ENCODE data around the gene SFTA2. TPM values are rescaled to one million over a fixed set of nuclear protein-coding genes. Genes with fewer than 3 reads are reported as not detected.
"Not testable (repeated sequence)": the region's sequence is repeated elsewhere in the genome, so short reads cannot be mapped to it uniquely, and the experiment has no call there.

The SFTA2 gene
- total and polyA plus RNA-seq, 2 of the 8 experiments (the other 6 are each of a cell fraction or from before 2014, with no cell fraction given) = not detected

DNA sequence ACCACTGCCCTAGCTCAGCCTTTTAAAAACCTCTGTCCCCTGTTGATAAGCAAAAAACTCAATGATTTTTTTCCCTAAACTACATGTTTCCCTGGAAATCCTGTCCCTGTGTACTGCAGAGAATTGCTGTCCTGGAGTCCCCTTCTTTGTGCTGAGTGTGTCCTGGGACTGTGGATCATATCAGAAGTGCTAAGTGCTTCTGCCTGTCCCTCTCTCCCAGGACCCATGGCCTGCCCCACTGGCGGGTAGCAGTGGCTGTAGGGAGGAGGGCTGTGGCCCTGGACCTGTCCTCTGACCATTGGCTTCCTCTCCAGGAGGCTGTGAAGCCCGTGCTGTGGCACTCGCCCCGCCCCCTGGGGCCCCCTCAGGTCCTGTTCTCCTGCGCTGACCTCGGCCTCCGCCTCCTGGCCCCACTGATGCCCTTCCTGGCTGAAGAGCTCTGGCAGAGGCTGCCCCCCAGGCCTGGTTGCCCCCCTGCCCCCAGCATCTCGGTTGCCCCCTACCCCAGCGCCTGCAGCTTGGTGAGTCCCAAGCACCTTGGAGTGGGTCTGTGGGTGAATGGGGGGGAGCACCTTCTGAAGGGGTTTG lies 7.8 kb downstream of the SFTA2 start:
- not testable (repeated sequence) for H3K27ac ChIP-seq (ENCODE audit: low read depth, low read length); FAIRE-seq; H3K79me2 ChIP-seq (ENCODE audit: control insufficient read depth in 1 of 2, insufficient read depth in 2 of 2, low read length in 2 of 2); H3K4me2 ChIP-seq (ENCODE audit: insufficient read depth in 1 of 2, low read depth in 2 of 2, low read length in 2 of 2); H3K9me3 ChIP-seq (ENCODE audit: insufficient read depth in 2 of 2, low read depth in 1 of 2, low read length in 1 of 2); H3K9ac ChIP-seq (replicated peaks in 1 of 4; ENCODE audit: extremely low read depth in 1 of 4, low read depth in 3 of 4, low read length in 3 of 4); H3K14ac ChIP-seq (ENCODE audit: insufficient read length); H3K27me3 ChIP-seq (replicated peaks in 1 of 4; ENCODE audit: control insufficient read depth in 3 of 4, extremely low read depth in 1 of 4, insufficient read depth in 3 of 4, low read length in 3 of 4); H4K8ac ChIP-seq (ENCODE audit: extremely low read depth, insufficient read depth, low read length); H2BK120ac ChIP-seq (replicated peaks; ENCODE audit: low read depth, low read length); H3K18ac ChIP-seq (ENCODE audit: extremely low read depth, low read length); H3K4me3 ChIP-seq (ENCODE audit: extremely low read depth in 1 of 4, insufficient read depth in 2 of 4, low read depth in 3 of 4, low read length in 4 of 4); DNase-seq (ENCODE audit: low read depth in 1 of 2, low spot score in 2 of 2); H3K4me1 ChIP-seq (replicated peaks in 1 of 4; ENCODE audit: control insufficient read depth in 3 of 4, insufficient read depth in 4 of 4, low read length in 3 of 4); H2AFZ ChIP-seq (ENCODE audit: low read length); H3K56ac ChIP-seq (replicated peaks; ENCODE audit: insufficient read length, low read depth, low read length); H4K91ac ChIP-seq (replicated peaks; ENCODE audit: insufficient read length, low read length); H2BK12ac ChIP-seq (ENCODE audit: low read depth, low read length); H4K20me1 ChIP-seq (replicated peaks in 1 of 2; ENCODE audit: control insufficient read depth in 1 of 2, insufficient read depth in 2 of 2, low read length in 2 of 2); H3K4ac ChIP-seq (replicated peaks; ENCODE audit: insufficient read length, low read depth, low read length); H3K23ac ChIP-seq (ENCODE audit: insufficient read length); H4K5ac ChIP-seq (ENCODE audit: insufficient read length, low read depth, low read length); H3K23me2 ChIP-seq (ENCODE audit: low read depth, low read length); H2AK5ac ChIP-seq (ENCODE audit: low read depth, low read length); H2BK20ac ChIP-seq (ENCODE audit: low read length); H2BK15ac ChIP-seq (ENCODE audit: low read length); H2BK5ac ChIP-seq (ENCODE audit: low read depth, low read length); H3K79me1 ChIP-seq (ENCODE audit: low read depth, low read length)
- ChIA-PET POLR2A (ENCODE audit: partially characterized antibody) (interaction anchor here (1.1 to 3.6 kb wide), 5 partner anchors 8 to 20 kb away, joined by 3 to 22 read pairs (median 4); partner anchors contain the start of gene VARS2), CTCF (ENCODE audit: partially characterized antibody) (interaction anchor here (0.7 to 16.0 kb wide), 8 partner anchors 9 to 203 kb away, joined by 3 to 285 read pairs (median 4); partner anchors contain the start of genes MUCL3 and VARS2)
- 88% methylated on average over 4 of the region's 9 CpGs; no CpG with 5 or more reads in 1 of the 2 experiments for WGBS, 2 experiments (ENCODE audit: extremely low coverage in 1 of 2, insufficient coverage in 1 of 2, insufficient read length in 1 of 2, insufficient replicate concordance in 2 of 2, low coverage in 1 of 2, low lambda C conversion rate in 2 of 2, missing lambda C conversion rate in 1 of 2)
- H3K36me3 ChIP-seq (ENCODE audit: control insufficient read depth in 2 of 4, insufficient read depth in 4 of 4, low read length in 3 of 4) = peaks cover 8 to 47% (median 22%) of the 10 kb centered on the region in 4 experiments; a peak in 7 of 8 replicates
